ENCODE results near the gene GFPT2.

Gene GFPT2

GRCh38 chr5:180274695-180275094 is 78.4 kb downstream of the GFPT2 start:
- no peak for DNase-seq (ENCODE audit: low read depth)
- TF ChIP-seq, protein P1, sequence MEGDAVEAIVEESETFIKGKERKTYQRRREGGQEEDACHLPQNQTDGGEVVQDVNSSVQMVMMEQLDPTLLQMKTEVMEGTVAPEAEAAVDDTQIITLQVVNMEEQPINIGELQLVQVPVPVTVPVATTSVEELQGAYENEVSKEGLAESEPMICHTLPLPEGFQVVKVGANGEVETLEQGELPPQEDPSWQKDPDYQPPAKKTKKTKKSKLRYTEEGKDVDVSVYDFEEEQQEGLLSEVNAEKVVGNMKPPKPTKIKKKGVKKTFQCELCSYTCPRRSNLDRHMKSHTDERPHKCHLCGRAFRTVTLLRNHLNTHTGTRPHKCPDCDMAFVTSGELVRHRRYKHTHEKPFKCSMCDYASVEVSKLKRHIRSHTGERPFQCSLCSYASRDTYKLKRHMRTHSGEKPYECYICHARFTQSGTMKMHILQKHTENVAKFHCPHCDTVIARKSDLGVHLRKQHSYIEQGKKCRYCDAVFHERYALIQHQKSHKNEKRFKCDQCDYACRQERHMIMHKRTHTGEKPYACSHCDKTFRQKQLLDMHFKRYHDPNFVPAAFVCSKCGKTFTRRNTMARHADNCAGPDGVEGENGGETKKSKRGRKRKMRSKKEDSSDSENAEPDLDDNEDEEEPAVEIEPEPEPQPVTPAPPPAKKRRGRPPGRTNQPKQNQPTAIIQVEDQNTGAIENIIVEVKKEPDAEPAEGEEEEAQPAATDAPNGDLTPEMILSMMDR (conservative IDR thresholded peaks at IDR 0.05; ENCODE audit: low read depth, low read length): no peak
- H3K4me3 ChIP-seq (ENCODE audit: low read depth, low read length): no peak overlapping the region

GRCh38 chr5:180271221-180271620 is 81.9 kb downstream of the GFPT2 start:
- no peak overlapping the region for H3K4me3 ChIP-seq (ENCODE audit: low read depth, low read length)
- TF ChIP-seq, protein P1 (conservative IDR thresholded peaks at IDR 0.05; ENCODE audit: low read depth, low read length): no peak
- no peak for DNase-seq (ENCODE audit: low read depth)

- peak; percentile 5 for DNase-seq (ENCODE audit: low read depth)
- TF ChIP-seq, protein P1 (conservative IDR thresholded peaks at IDR 0.05; ENCODE audit: low read depth, low read length): no peak
- H3K4me3 ChIP-seq (ENCODE audit: low read depth, low read length): no peak overlapping the region
These were observed 93.9 kb downstream of the GFPT2 start for GRCh38 chr5:180259260-180259611.

DNA sequence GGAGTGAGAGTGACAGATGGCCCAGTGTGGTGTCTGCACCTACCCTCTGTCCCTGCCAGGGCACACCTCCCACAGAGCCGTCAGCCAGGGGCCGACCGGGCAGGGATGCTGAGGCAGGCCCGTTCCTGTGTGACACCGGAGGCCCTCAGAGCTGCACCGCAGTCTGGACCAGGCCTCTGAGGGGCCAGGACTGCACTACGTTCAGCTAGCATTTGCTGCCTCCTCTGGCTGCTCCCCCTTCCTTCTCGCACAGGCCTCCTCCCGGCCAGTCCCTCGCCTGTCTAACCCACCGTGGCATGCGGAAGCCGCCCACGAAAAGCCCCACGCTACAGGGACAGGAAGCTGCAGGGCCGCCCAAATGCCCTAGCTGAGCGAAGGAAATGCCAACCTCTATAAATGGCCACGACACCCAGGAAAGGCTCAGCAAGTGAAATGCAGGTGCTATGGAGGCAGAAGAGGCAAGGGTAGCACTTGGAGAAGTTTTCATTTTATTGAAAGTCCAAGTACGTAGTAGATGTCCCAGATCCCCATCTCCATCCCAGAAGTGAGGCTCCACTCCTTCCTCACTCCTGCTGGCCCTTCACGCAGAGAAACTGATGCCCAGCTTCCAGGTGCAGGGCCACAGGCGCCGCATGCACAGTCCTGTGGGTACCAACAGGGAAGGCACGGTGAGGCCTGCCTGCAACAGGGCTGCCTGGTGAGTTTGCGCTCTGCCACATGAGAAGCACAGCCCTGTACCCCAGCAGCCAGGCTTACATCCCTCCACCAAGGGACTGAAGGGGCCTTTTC is 99.9 kb downstream of the GFPT2 start:
- TF ChIP-seq, protein P1 (conservative IDR thresholded peaks at IDR 0.05; ENCODE audit: low read depth, low read length): no peak
- no peak for DNase-seq (ENCODE audit: low read depth)
- no peak overlapping the region for H3K4me3 ChIP-seq (ENCODE audit: low read depth, low read length)

DNA sequence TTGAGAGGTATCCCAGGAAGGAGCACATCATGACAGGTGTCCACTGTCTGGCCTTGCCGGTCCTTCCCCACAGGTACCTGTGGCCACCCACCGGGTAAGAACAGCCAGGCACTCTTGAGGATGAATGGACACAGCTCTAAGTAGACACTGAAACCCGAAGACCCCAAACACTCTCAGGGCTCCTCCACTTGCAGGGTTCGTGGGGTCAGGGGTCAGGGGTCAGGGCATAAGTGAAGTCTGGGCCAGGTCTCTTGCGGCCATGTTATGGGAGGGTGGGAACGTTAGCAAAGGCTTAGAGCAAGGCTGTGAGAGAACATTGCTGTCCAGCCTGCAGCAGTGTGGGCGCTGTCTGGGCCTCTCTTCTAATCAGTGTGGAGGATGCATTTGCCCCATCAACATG is 101.2 kb downstream of the GFPT2 start:
- TF ChIP-seq, protein P1 (conservative IDR thresholded peaks at IDR 0.05; ENCODE audit: low read depth, low read length): no peak
- no peak overlapping the region for H3K4me3 ChIP-seq (ENCODE audit: low read depth, low read length)
- DNase-seq (ENCODE audit: low read depth): no peak

GRCh38 chr5:180251141-180251540 is 102.0 kb downstream of the GFPT2 start:
- H3K4me3 ChIP-seq (ENCODE audit: low read depth, low read length): no peak overlapping the region
- DNase-seq (ENCODE audit: low read depth): no peak
- TF ChIP-seq, protein P1 (conservative IDR thresholded peaks at IDR 0.05; ENCODE audit: low read depth, low read length): no peak
